Measurements from ENCODE around the gene PPP1CC.

PPP1CC gene

DNA sequence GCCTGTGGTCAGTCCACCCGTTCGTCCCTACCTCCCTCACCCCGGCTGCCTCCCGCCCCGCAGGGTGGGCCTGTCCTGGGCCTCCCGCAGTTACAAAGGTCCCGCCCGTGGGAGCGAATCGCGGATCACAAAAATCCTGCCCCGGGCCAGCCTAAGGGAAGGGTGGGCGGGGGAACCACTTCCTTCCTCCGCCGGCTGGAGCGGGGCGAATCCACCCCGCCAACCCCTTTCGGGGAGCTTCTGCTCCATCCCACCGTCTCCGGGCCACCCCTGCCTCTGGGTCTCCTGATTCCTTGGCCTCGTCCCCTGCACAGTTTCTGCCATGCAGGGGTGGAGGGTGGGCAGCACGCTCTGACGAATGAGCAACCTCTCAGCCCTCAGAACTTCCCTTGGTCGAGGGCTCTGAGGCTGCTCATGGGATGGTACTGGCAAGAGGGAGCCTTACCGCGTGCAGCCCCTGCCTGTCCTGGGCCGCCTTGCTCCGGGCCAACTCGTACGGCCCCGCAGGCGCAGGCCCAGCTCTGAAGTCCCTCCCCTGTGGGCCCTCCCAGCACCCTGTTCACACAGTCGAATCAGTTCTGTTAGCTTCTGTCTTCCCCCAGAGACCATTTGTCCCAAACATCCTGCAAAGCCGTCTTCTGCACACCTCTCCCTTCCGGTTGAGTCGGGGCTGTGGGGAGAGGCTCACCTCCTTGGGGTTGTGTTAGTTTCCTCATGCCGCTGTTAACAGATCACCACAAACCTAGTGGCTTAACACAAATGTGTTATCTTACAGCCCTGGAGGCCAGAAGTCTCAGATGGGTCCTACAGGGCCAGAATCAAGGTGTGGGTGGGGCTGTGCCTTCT lies 53.2 kb downstream of the PPP1CC start:
- in situ Hi-C loops (cut with MboI; ENCODE audit: low sequenced_read_pairs) = loop anchor here (10.0 kb wide), 1 partner anchor 235 kb away; the partner anchor contains the start of gene ARPC3

DNA sequence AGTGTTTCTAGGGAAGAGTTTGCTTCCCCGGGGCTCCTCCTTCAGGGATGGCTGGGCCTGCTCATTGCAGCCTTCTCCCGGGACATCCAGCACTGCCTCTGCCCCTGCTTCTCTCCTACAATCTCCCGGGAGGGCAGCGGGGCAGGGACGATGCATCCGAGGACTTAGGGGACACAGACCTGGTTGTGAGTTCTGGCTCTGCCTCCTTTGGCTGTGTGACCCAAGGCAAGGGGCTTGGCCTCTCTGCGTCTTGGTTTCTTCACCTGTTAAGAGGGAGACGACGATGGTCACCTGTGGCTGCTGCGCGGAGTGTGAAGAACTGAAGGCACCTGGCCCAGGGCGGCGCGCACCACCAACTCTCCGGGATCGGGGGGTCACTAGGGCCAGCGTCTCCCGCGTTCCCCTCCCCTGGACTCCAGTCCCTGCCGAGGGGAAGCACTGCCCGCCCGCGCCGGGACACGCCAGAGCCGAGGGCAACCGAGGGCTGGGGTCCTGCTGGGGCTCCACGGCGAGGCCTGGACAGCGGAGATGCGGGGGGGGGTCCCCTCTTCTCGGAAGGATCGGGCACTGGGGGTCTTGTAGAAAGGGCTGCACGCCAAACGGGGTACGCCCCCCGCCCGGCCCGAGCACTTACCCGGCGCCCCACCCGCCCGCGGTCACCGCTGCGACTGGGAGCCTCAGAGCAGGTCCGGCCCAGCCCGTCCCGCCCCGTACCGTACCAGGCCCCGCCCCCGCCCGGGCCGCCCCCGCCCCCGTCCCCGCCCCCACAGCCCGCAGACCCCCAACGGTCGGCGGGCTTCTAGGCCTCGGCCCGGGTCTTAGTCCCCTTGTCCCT lies 54.0 kb downstream of the PPP1CC start, which contains the start of gene HVCN1:
TSS of gene HVCN1 (minus strand) at position 670 of the 835 bp plus-strand sequence. CDS start 5,870 bp downstream, outside the sequence.
- in situ Hi-C loops (cut with MboI; ENCODE audit: low sequenced_read_pairs) = no loop called here

DNA sequence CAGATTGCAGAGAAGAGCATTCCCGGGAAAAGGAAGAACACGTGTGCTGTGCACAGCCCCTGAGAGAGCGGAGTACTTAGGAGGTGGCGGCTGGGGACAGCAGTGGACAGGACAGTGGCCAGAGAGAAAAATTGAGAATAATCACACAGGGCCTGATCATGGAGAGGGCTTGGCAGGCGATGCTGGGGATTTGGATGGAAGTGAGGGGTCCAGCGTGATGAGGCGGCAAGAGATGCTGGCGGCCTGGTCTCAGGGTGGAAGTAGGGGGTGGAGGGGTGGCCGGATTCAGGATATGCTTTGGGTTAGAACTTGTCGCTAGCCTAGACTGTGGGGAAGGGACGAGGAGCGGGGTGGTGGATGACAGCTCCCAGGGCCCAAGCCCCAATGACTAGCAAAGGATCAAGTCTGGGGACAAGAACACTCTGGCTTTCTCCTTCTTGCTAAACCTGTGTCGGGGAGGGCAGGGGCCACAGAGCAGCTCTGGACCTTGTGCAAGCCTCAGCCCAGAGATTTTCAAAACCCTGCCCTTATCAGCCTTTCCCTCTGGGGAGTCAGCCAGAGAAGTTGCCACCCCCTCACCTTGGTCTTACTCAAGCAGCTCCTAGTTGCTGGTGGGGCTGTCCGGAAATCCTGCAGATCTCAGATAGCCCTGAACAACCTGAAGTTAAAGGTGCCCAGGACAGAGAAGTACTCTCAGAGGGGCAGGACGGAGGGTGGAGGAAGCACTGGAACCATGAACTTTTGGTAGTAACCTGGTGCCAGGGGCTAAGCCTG lies 55.1 kb downstream of the PPP1CC start:
- in situ Hi-C loops (cut with MboI; ENCODE audit: low sequenced_read_pairs) = no loop called here

DNA sequence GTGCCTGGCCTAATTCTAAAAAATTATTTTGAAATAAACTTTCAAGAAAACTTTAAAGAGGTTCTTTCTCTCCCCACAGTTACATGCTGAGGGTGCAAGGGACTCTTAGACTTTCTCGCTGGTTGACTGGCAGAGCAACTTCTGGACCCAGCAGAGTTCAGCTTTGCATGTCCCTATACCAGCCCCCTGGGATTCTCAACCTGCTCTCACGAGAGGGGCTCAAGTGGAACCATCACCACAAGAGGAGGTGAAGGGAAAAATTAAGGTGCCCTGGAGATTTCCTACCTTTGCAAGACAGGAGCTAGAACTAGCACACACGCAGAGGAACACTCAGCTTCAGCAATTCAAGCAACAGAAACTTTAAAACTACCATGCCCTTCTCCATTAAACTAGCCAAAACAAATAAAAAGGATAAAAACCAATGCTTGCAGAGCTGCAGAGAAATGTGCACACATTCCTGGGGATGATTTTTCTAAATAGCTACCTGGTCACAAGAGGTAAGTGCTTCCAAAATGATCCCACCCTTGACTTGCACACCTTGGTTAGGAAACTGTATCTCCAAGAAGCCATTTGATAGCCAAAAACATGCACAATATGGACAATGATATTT lies 56.3 kb downstream of the PPP1CC start:
- in situ Hi-C loops (cut with MboI; ENCODE audit: low sequenced_read_pairs) = no loop called here

DNA sequence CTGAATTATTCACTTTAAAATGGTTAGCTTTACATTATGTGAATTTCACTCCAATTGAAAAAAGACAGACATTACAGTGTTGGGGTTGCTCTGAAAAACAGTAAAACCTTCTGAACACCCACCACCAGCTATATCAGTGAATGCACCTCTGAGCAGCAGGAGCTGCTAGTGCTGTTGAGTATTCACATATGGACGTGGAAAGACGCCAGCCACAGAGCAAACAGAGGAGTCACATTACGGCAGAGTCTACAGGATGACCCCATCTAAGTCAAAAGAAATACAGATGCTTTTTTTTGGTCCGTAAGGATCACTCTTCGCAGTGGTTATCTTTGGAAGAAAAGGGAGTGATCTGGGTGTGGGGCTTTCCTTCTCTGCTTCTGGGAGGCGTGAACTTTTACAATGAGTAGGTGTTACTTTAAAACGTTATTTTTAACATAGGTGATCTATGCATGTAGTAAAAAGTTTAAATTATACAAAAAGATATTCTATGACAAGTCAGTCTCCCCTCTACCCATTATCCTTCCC lies 58.3 kb downstream of the PPP1CC start:
- in situ Hi-C loops (cut with MboI; ENCODE audit: low sequenced_read_pairs) = no loop called here

DNA sequence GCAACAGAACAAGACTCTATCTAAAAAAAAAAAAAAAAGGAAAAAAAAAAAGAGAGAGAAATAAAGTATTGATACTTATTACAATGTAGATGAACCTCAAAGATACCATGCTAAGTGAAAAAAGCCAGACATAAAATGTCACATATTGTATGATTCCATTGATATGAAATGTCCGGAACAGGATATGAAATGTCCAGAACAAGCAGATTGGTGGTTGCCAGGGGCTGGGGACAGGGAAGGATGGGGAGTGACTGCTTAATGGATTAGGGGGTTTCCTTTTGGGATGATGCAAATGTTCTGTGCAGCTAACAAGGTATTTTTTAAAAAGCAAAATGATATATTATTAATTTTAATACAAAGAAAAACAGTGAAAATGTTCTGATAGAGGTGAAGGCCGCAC lies 58.8 kb downstream of the PPP1CC start:
- in situ Hi-C loops (cut with MboI; ENCODE audit: low sequenced_read_pairs) = no loop called here

DNA sequence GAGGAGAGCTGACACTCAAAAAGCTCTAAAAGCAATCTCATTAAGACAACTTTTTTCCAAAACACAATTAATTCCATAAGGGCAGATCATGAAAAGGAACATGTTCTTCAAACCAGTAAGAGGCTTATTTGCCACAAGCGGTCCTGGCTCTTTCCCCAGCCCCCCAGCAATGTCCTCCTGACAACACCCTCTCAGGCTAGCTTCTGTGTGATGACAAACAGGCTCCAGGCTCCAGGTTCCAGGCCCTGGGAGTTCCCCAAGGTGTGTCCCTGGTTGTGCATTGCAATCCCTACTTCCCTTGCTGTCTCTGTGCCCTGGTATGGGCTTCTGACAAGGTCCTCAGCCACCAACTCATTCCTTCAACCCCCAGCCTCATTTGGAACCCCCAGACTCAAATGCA lies 62.7 kb downstream of the PPP1CC start:
- in situ Hi-C loops (cut with MboI; ENCODE audit: low sequenced_read_pairs) = no loop called here

DNA sequence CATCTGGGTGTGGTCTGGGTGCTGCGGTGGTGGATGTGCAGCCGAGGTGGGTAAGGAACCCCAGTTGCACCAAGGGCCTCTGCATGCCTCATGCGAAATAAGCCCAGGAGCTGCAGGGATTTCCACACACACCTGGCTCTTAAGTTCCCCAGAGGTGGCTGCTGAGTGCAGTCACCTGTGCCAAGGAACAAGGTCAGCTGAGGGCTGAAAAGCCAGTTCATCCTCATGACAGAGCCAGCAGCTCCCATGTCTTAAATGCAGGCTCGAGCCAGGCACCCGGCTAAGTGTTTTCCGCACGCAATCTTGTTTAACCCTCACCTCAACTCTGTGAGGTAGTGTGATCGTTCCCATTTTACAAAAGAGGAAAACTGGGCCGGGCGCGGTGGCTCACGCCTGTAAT lies 63.5 kb downstream of the PPP1CC start:
- in situ Hi-C loops (cut with MboI; ENCODE audit: low sequenced_read_pairs) = no loop called here

DNA sequence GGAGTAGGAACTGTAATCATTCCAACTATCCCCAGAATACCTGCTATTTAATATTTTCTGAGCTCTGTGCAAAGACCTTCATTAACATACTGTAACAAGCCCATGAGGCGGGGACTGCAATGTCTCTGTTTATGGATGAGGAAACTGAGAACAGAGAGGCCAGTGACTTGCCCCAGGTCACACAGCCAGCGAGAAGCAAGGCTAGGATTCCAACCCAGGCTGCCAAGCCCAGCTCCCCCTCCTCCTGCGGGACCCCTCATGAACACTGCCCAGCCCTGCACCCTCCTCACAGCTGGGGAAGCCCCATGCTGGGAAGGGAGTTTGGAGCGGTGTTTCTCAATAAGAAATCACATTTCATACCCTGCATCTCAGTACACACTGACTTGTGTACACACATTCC lies 64.7 kb downstream of the PPP1CC start:
- in situ Hi-C loops (cut with MboI; ENCODE audit: low sequenced_read_pairs) = no loop called here

DNA sequence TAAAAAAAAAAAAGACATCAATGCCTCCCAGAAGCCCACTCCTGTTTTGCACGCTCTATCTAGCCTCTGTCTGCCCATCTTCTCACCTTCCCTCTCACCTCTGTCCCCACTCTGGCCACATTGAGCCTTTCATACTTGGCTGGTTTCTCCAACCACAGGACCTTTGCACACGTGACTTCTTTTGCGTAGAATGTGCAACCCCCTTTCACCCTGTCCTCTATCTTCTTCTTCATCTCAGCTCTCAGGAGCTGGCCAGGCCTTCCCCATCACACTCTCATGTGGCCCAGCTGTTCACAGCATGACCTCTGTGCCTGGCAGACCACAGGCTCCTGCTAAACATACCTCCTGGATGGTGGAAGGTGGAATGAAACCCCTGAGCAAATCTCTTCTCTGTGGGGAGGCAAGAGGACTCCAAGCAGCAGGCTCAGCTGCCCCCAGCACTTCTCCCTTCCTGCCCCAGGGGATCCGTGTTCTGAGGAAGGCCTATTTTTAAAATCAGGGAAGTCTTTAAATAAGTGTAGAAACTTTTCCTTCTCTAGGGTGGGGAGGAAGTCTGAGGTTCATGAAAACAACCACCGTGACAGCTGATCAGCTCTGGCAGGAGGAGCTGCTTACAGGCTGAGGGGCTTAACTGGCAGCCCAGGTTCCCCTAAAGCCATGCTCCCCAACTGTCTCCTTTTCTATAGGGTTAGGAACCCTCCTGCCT lies 65.3 kb downstream of the PPP1CC start:
- in situ Hi-C loops (cut with MboI; ENCODE audit: low sequenced_read_pairs) = no loop called here

DNA sequence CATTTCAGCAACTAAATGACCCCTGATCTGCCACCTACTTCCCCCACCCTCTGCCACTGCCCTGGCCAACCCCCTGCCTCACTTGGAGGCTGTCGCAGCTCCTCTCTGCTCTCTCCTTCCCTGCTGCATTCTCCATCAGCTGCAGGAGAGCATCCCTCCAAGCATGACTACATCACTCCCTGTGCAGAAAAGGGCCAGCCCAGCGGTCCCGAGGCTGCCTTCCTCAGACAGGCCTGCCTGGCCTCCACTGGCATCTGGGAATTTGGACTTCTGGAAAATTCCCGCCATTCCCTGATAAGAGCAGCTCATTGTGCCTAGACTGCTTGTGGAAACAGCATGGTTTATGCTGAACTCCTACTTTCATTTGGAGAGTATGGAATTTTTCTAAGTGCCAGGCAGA lies 66.5 kb downstream of the PPP1CC start:
- in situ Hi-C loops (cut with MboI; ENCODE audit: low sequenced_read_pairs) = no loop called here

DNA sequence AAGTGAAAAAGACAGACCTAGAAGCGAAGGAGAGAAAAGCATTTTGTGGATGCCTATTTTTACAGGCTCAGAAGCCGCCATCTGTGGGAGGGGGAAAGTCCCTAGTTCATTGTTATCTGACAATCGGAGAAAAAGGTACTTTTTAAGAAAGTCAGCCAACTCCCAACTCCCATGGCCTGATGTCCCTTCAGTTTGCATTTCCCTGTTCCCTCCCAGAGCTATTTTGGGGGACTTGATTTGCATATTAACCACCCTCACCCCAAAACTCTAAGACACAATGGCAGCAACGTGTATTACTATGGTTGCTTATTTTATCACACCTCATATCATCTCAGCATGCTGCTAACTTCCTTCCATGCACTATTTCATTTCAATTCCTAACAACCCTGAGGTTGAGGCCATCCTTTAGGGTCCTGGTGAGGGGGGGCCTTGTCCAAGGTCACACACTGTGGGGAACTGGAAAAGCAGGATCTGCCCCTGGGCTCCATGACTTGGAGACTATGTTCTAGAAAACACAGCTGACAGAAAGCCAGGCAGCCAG lies 72.5 kb downstream of the PPP1CC start:
- in situ Hi-C loops (cut with MboI; ENCODE audit: low sequenced_read_pairs) = no loop called here
